ACC112 (cell line): ENCODE measurements around the gene ERVV-1.
"Not testable (repeated sequence)": the region's sequence is repeated elsewhere in the genome, so short reads cannot be mapped to it uniquely, and the experiment has no call there.

ENCODE experiments used
- H2AFZ ChIP-seq: fragments of 200-600 bp; sonication (generic); one replicate; pipeline ENCODE4 v1.6.0; 2017; ENCODE audit warnings: antibody characterized with exemption, low read length; ENCODE audit not compliant: unreplicated experiment
- H3K27ac ChIP-seq: fragments of 200-600 bp; sonication (generic); 2 replicates; pipeline ENCODE4 v1.5.1; 2014; ENCODE audit warnings: low read depth, mild to moderate bottlenecking, antibody characterized with exemption, low read length, moderate library complexity
- H3K27me3 ChIP-seq: fragments of 200-600 bp; sonication (generic); 2 replicates; pipeline ENCODE4 v1.6.1; 2014; ENCODE audit warnings: mild to moderate bottlenecking, antibody characterized with exemption, low read length, moderate library complexity, mixed read lengths; ENCODE audit not compliant: insufficient read depth
- H3K36me3 ChIP-seq: fragments of 200-600 bp; sonication (generic); 2 replicates; pipeline ENCODE4 v1.6.1; 2016; ENCODE audit warnings: mild to moderate bottlenecking, antibody characterized with exemption, low read length, moderate library complexity, mixed read lengths; ENCODE audit not compliant: insufficient read depth
- H3K4me1 ChIP-seq: fragments of 200-600 bp; sonication (generic); one replicate; pipeline ENCODE4 v1.6.1; 2016; ENCODE audit warnings: low read length, mixed read lengths; ENCODE audit not compliant: insufficient read depth, unreplicated experiment, control insufficient read depth
- H3K4me3 ChIP-seq: fragments of 200-600 bp; sonication (generic); 2 replicates; pipeline ENCODE4 v1.5.1; 2014; ENCODE audit warnings: mild to moderate bottlenecking, low read depth, low read length
- H3K79me2 ChIP-seq: fragments of 200-600 bp; sonication (generic); one replicate; pipeline ENCODE4 v1.6.0; 2016; ENCODE audit warnings: low read length; ENCODE audit not compliant: control insufficient read depth, unreplicated experiment, insufficient read depth

The ERVV-1 gene, protein sequence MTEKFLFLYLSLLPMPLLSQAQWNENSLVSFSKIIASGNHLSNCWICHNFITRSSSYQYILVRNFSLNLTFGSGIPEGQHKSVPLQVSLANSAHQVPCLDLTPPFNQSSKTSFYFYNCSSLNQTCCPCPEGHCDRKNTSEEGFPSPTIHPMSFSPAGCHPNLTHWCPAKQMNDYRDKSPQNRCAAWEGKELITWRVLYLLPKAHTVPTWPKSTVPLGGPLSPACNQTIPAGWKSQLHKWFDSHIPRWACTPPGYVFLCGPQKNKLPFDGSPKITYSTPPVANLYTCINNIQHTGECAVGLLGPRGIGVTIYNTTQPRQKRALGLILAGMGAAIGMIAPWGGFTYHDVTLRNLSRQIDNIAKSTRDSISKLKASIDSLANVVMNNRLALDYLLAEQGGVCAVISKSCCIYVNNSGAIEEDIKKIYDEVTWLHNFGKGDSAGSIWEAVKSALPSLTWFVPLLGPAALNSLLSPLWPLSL

DNA sequence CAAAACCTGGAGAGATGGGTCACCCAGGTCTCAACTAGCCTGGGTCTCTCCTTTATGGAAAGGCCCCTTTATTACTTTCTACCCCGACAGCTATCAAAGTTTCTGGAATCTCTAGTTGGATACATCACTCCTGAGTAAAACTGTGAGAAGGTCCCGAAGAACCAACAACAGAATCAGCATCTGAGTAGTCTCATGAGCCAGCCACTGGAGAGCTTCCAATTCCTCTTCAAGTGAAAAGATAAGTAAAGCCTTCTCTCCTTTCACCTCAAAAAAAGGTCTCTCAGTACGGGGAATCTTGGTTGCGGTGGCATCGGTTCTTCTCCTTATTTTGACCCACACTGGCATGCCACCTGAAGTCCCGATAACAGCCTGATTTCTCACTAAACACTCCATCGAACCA, at the start of gene ERVV-1:
ERVV-1 (plus strand) TSS at position 301 of the 400 bp plus-strand sequence. CDS start 170 bp downstream, outside the sequence.
- Histone ChIP-seq H3K4me3 (no peak within 1 kb of the TSS), H3K4me1 (peaks cover 13% of the 10 kb centered on the region), H3K36me3 (no peaks in the 10 kb centered on the region), H2AFZ (no peak within 1 kb of the TSS), H3K27ac (no peak within 1 kb of the TSS), H3K27me3 (no peaks in the 10 kb centered on the region), H3K79me2 (peaks cover 14% of the 10 kb centered on the region)

DNA sequence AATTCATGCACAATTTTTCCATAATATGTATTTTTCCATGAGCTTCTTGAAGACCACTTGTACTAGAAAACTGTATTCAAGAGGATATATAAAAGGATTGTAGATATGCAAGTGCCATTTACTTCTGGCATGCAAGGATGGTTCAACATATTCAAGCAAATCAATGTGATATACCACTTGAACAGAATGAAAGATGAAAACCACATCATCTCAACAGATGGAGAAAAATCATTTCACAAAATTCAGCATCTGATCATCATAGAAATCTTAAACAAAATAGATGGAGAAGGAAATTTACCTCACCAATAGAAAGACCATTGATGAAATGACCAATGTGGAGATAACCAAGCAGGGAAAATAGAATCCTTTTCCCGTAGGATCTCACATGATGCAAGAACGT, 45.9 kb upstream of the ERVV-1 start:
- no peak overlapping the region for H2AFZ ChIP-seq

DNA sequence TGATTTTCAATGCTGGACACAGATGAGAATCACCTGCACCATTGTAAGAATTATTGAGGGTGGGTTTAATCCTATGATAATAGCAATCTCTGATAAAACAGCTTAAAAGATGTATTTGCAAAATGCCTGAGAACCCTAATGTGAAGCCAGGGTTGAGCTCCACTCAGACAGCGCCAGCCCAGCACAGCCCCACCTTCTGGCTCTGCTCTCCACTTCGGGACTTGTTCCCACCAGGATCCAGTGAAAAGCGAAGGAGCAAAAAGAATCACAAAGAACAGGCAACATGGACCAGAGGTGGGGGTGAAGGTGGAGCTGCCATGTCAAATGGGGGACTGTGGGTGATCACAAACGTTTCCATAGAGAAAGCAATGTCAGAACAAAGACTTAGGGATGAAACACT, 32.4 kb upstream of the ERVV-1 start:
- H3K36me3 ChIP-seq, result peaks cover 19% of the 10 kb centered on the region; the same call in 1 of the 2 replicates

More for the DNA sequence above, 45.9 kb upstream of the ERVV-1 start:
- Histone ChIP-seq H3K27me3 (no peaks in the 10 kb centered on the region), H3K27ac (no peak overlapping the region), H3K4me3 (no peak overlapping the region), H3K36me3 (peaks cover 32% of the 10 kb centered on the region), H3K79me2 (no peaks in the 10 kb centered on the region), H3K4me1 (no peaks in the 10 kb centered on the region)

DNA sequence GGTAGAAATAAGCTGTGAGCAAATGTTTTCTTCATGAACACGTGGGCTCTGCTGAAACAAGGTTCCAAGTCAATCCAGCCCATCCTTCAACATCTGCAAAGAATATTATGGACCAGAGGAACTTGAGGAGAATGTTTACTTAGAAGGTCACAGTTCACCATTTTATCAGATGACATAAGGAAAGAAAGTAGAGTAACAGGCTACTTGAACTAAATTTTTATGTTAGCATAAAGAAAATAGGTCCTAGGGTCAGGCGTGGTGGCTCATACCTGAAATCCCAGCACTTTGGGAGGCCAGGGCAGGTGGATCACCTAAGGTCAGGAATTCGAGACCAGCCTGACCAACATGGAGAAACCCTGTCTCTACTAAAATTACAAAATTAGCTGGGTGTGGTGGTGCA, 30.6 kb upstream of the ERVV-1 start:
- H3K4me1 ChIP-seq, H3K79me2 ChIP-seq, H3K4me3 ChIP-seq, H3K27ac ChIP-seq, H2AFZ ChIP-seq, H3K27me3 ChIP-seq: not testable (repeated sequence)
- peaks cover 34% of the 10 kb centered on the region for H3K36me3 ChIP-seq

More for the DNA sequence above, 32.4 kb upstream of the ERVV-1 start:
- Histone ChIP-seq H2AFZ (no peak overlapping the region), H3K4me1 (no peaks in the 10 kb centered on the region), H3K4me3 (no peak overlapping the region), H3K79me2 (no peaks in the 10 kb centered on the region), H3K27ac (no peak overlapping the region), H3K27me3 (no peaks in the 10 kb centered on the region)

DNA sequence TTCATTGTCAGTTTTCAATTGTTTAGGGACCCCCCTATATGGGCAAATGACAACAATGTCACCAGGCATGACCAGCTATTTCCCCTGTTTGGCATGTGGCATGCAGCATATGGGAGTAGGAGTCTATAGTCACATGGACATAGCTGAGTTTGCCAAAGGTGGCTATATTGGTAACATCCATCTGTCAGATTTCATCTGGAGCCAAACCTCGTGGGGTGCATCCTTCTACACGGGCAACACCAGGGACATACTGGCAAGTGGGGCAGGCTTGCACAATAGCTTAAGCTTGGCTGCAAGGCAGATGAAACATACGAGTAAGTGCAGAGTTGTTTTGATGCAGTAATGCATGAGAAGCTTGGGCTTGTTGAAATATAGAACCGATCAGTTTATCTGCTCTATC, 26.5 kb upstream of the ERVV-1 start:
- Histone ChIP-seq H3K27ac (no peak overlapping the region), H3K4me1 (peaks cover 9% of the 10 kb centered on the region), H2AFZ (no peak overlapping the region), H3K27me3 (no peaks in the 10 kb centered on the region), H3K79me2 (peaks cover 8% of the 10 kb centered on the region), H3K36me3 (peaks cover 33% of the 10 kb centered on the region), H3K4me3 (no peak overlapping the region)

DNA sequence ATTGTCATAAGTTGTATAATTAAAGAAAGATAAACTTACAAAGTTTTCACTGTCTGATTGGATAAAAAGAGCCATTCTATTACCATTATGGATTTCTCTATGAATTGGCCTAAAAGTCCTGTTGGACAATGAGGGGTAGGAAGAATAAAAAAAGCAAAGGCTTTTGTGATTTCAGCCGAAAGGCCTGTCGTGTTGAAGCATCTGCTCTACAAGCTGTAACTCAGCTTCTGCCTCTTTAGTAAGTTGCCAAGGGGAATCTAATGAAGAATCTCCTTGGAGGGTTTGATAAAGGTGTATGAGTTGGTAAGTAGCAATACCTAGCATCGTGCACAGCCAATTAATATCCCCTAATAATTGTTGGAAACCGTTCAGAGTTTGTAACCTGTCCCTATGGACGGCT, 25.2 kb upstream of the ERVV-1 start:
- no peak overlapping the region for H3K27ac ChIP-seq
- no peak overlapping the region for H3K4me3 ChIP-seq
- peaks cover 14% of the 10 kb centered on the region for H3K4me1 ChIP-seq
- H3K27me3 ChIP-seq, result no peaks in the 10 kb centered on the region
- peaks cover 8% of the 10 kb centered on the region for H3K79me2 ChIP-seq
- H3K36me3 ChIP-seq, result peaks cover 33% of the 10 kb centered on the region
- H2AFZ ChIP-seq, result no peak overlapping the region

DNA sequence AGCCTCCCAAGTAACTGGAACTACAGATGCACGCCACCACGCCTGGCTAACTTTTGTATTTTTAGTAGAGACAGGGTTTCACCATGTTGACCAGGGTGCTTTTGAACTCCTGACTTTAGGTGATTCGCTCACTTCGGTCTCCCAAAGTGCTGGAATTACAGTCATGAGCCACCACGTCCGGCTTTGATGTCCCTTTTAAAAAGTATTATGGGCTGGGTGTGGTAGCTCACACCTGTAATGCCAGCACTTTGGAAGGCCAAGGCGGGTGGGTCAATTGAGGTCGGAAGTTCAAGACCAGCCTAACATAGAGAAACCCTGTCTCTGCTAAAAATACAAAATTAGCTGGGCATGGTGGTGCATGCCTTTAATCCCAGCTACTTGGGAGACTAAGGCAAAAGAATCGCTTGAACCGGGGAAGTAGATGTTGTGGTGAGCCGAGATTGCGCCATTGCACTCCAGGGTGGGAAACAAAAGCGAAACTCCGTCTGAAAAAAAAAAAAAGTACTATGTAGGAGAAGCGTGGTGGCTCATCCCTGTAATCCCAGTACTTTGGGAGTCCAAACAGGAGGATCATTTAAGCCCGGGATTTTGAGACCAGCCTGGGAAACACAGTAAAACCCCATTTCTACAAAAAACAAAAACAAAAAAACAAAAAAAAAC, 22.8 kb upstream of the ERVV-1 start:
- Histone ChIP-seq H2AFZ (no peak overlapping the region), H3K27ac (peak overlapping the region; percentile 76), H3K36me3 (peaks cover 23% of the 10 kb centered on the region), H3K79me2 (peaks cover 8% of the 10 kb centered on the region), H3K27me3 (no peaks in the 10 kb centered on the region), H3K4me1 (peaks cover 14% of the 10 kb centered on the region), H3K4me3 (no peak overlapping the region)

DNA sequence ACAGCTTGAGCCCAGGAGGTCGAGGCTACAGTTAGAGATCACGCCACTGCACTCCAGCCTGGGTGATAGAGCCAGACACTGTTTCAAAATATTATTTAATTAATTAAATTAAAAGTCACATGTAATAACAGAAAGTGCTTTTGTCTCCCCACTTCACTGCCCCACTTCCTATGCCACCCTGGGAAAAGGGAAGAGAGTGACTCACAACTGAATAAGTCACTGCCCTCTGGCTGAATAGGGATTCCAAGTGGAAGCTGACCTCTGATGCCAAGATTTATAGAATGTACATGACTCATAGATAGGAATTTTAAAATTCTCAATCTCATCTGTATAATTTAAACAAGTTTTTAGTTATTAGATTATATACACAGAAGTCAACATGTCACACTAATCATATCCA, 22.2 kb upstream of the ERVV-1 start:
- Histone ChIP-seq H3K4me1 (peaks cover 14% of the 10 kb centered on the region), H3K27me3 (no peaks in the 10 kb centered on the region), H2AFZ (no peak overlapping the region), H3K36me3 (peaks cover 17% of the 10 kb centered on the region), H3K79me2 (peaks cover 8% of the 10 kb centered on the region), H3K27ac (peak overlapping the region; percentile 76), H3K4me3 (no peak overlapping the region)

DNA sequence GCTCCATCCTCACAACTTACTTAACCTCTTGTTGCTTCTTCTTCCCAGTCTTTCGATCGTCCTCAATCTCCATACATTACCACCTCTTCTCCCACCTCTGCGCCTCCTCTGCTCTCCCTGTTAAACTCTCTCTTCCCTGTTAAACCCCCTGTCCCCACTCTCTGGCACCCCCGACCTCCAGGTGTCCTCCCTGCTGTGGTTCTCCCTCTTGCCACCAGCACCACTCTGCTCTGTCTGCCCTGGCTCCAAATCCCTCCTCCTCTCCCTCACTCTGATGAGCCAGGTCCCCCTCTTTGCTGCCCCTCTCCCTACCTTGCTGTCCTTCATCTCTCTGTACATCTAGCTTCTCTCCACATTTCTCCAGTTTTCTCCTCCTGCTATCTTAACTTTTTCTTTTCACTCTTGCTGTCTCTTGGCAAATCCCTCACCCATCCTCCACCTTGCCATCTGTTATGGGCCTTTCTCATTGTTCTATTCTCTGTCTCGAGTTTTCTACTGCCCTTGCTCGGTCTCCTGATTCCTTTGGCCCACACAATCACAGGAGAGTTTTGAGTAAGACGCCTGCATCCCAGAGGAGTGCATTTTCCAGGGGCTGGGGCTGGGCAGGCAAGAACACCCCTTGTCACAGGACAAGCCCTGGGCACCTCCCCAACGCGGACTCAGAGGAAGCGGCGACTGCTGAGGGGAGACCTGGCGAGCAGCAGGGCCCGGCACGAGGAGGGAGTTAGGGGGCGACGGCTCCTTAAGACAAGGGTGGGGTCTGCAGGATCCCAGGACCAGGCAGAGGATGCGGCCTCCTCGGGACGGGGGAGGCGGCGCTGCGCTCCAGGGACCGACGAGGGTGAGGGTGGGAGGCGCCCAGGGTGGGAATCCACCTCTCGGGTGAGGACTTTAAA, 21.4 kb upstream of the ERVV-1 start:
- peaks cover 14% of the 10 kb centered on the region for H3K4me1 ChIP-seq
- H3K27me3 ChIP-seq, result no peaks in the 10 kb centered on the region
- no peak overlapping the region for H2AFZ ChIP-seq
- peak overlapping the region; percentile 59 for H3K27ac ChIP-seq
- peaks cover 8% of the 10 kb centered on the region; the same call in 1 of the 2 replicates for H3K36me3 ChIP-seq
- H3K4me3 ChIP-seq, result peak overlapping the region; percentile 78
- H3K79me2 ChIP-seq, result peaks cover 8% of the 10 kb centered on the region
